SK-N-SH (cell line): ENCODE measurements around the gene APOLD1.

ENCODE experiments used
- CTCF ChIP-seq: fragments of 200-600 bp; sonication (generic); IDR thresholded peaks from 2 replicates; pipeline ENCODE4 v1.6.1; 2017; ENCODE audit warnings: antibody characterized with exemption, mild to moderate bottlenecking, moderate library complexity
- GATA2 ChIP-seq: sonication (generic); formaldehyde crosslinking; IDR thresholded peaks from 2 replicates; pipeline ENCODE4 v1.5.0; 2020; ENCODE audit warnings: mild to moderate bottlenecking, missing genetic modification reagents
- POLR2AphosphoS5 ChIP-seq: IDR thresholded peaks from 2 replicates; pipeline ENCODE4 v1.6.1; 2012; ENCODE audit warnings: low read depth, low read length

GRCh38 chr12:12811343-12811742 is 25.9 kb downstream of the APOLD1 start:
- no peak for TF ChIP-seq CTCF
- TF ChIP-seq GATA2 (CRISPR knock-in tag), result no peak
- no peak for TF ChIP-seq POLR2AphosphoS5
